Caco-2 (cell line): Measurements from ENCODE around the gene CHST14. TPM values are rescaled to one million over a fixed set of nuclear protein-coding genes. Genes with fewer than 3 reads are reported as not detected.

Experiments used
- BruUV-seq: library from RNA; stranded (reverse); fragments of 400-500 nt; replicated peaks from 2 replicates; lab custom pipeline; 2021; lab: Mats Ljungman, UMichigan
- CTCF ChIA-PET: fragments of 300-600 bp; sonication (Branson Sonifier 250); formaldehyde crosslinking; loops from one replicate; lab custom pipeline; 2022; ENCODE audit warnings: antibody characterized with exemption; lab: Charles Lee
- POLR2A ChIA-PET: fragments of 300-600 bp; sonication (Branson Sonifier 250); formaldehyde crosslinking; loops from one replicate; lab custom pipeline; 2022; ENCODE audit warnings: antibody characterized with exemption; lab: Charles Lee
- DNase-seq, 2 experiments: peaks; one replicate each; pipeline versions ENCODE4 v3.0.0 to v3.0.0-alpha.2; 2020 to 2022
- H3K27me3 ChIP-seq: replicated peaks from 2 replicates; pipeline ENCODE4 v1.6.0; 2011; ENCODE audit warnings: low read length; ENCODE audit not compliant: control insufficient read depth, insufficient read depth
- H3K36me3 ChIP-seq: 2 replicates; pipeline ENCODE4 v1.5.1; 2011; ENCODE audit warnings: low read length; ENCODE audit not compliant: control insufficient read depth, insufficient read depth
- H3K4me1 ChIP-seq: fragments of 250-450 bp; sonication (Bioruptor Pico); 2 replicates; pipeline ENCODE4 v1.5.1; 2020; ENCODE audit warnings: mild to moderate bottlenecking
- H3K4me3 ChIP-seq: 2 replicates; pipeline ENCODE4 v1.5.1; 2011; ENCODE audit warnings: low read depth, mild to moderate bottlenecking, control low read depth, low read length
- H3K9me3 ChIP-seq: fragments of 250-450 bp; sonication (Bioruptor Pico); 2 replicates; pipeline ENCODE4 v1.5.1; 2020; ENCODE audit warnings: mild to moderate bottlenecking, moderate library complexity
- H3K27ac Mint-ChIP-seq: one replicate; pipeline ENCODE4 v1.8.0; 2022; ENCODE audit warnings: mixed read lengths; ENCODE audit not compliant: unreplicated experiment
- H3K27me3 Mint-ChIP-seq: one replicate; pipeline ENCODE4 v1.8.0; 2022; ENCODE audit warnings: mixed read lengths; ENCODE audit not compliant: insufficient read depth, unreplicated experiment
- H3K36me3 Mint-ChIP-seq: one replicate; pipeline ENCODE4 v1.8.0; 2022; ENCODE audit warnings: mild to moderate bottlenecking, mixed read lengths; ENCODE audit not compliant: insufficient read depth, unreplicated experiment
- H3K4me1 Mint-ChIP-seq: one replicate; pipeline ENCODE4 v1.8.0; 2022; ENCODE audit warnings: low read depth, mixed read lengths; ENCODE audit not compliant: unreplicated experiment
- H3K4me3 Mint-ChIP-seq: one replicate; pipeline ENCODE4 v1.8.0; 2022; ENCODE audit warnings: mild to moderate bottlenecking, moderate library complexity, mixed read lengths; ENCODE audit not compliant: unreplicated experiment
- H3K9me3 Mint-ChIP-seq: one replicate; pipeline ENCODE4 v1.8.0; 2022; ENCODE audit warnings: mixed read lengths; ENCODE audit not compliant: unreplicated experiment
- intact Hi-C: fragments of 100-400 bp; cut with micrococcal nuclease; formaldehyde crosslinking; loops from one replicate; pipeline ENCODE4 v1.10.0; 2022; ENCODE audit not compliant: unreplicated experiment
- total RNA-seq: library from RNA; stranded (reverse); gene quantifications from 2 replicates; pipeline ENCODE4 v1.2.3, GENCODE V29; 2022
- TF ChIP-seq, protein P1 (sequence below), 2 experiments: fragments of 200-600 bp in 1 of 2; IDR thresholded peaks; 1 replicate in 1 of 2; 2 replicates in 1 of 2; pipeline versions ENCODE4 v1.5.1 to v1.8.0; 2011 to 2022; ENCODE audit warnings: antibody characterized with exemption in 1 of 2, control low read depth in 1 of 2, inconsistent platforms in 1 of 2, low read depth in 1 of 2, low read length in 1 of 2, mild to moderate bottlenecking in 1 of 2, moderate library complexity in 1 of 2; ENCODE audit not compliant: insufficient read depth in 1 of 2, severe bottlenecking in 1 of 2, unreplicated experiment in 1 of 2

CHST14 gene
- total RNA-seq, 1 experiment from 2014 or later = 19.6 TPM

DNA sequence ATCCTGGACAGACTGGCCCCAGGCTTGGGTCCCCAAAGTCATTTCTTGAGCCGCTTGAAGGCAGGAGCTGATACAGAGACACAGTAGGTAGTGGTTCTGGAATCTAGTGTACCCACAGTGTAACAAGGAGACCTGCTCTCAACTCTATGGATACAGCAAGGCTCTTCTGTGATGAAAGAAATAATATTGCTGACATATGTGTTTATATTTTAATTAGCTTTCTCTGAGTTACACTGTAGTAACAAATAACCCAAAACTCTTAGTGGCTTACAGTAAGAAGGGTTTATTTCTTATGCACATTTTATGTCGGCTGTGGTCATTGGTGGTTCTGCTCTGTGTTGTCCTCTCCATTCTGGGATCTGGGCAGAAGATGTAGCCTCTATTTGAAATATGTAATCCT lies 45.5 kb downstream of the CHST14 start:
- H3K9me3 ChIP-seq = no peaks in the 10 kb centered on the region
- no peaks in the 10 kb centered on the region for H3K9me3 Mint-ChIP-seq
- DNase-seq = no peak
- no peaks in the 10 kb centered on the region for H3K27me3 ChIP-seq
- POLR2A ChIA-PET = no interaction called here
- BruUV-seq = no TSS peak
- H3K27ac Mint-ChIP-seq = no peak overlapping the region
- H3K4me3 ChIP-seq = no peak overlapping the region
- TF ChIP-seq, protein P1, sequence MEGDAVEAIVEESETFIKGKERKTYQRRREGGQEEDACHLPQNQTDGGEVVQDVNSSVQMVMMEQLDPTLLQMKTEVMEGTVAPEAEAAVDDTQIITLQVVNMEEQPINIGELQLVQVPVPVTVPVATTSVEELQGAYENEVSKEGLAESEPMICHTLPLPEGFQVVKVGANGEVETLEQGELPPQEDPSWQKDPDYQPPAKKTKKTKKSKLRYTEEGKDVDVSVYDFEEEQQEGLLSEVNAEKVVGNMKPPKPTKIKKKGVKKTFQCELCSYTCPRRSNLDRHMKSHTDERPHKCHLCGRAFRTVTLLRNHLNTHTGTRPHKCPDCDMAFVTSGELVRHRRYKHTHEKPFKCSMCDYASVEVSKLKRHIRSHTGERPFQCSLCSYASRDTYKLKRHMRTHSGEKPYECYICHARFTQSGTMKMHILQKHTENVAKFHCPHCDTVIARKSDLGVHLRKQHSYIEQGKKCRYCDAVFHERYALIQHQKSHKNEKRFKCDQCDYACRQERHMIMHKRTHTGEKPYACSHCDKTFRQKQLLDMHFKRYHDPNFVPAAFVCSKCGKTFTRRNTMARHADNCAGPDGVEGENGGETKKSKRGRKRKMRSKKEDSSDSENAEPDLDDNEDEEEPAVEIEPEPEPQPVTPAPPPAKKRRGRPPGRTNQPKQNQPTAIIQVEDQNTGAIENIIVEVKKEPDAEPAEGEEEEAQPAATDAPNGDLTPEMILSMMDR (IDR thresholded peaks at IDR 0.05; ENCODE audit: insufficient read depth in 1 of 2, low read depth in 1 of 2, low read length in 1 of 2, severe bottlenecking in 1 of 2, unreplicated experiment in 1 of 2) = no peak
- peaks cover 18% of the 10 kb centered on the region for H3K4me1 Mint-ChIP-seq
- no peaks in the 10 kb centered on the region for H3K36me3 ChIP-seq
- 0 out of 2 replicates have a peak, but pooled peaks cover under 1% of the 10 kb centered on the region for H3K4me1 ChIP-seq
- no peaks in the 10 kb centered on the region for H3K27me3 Mint-ChIP-seq
- CTCF ChIA-PET = no interaction called here
- no peak overlapping the region for H3K4me3 Mint-ChIP-seq
- peaks cover 4% of the 10 kb centered on the region for H3K36me3 Mint-ChIP-seq
- intact Hi-C loops = no loop called here

Other genes starting within 250 kb of the CHST14 start
- gene PAK6, start 231.9 kb upstream of the CHST14 start, total RNA-seq = 19.9 and 20.7 TPM in 2 replicates
- 0.28 and 0.79 TPM in 2 replicates for gene ANKRD63, start 187.9 kb upstream of the CHST14 start, total RNA-seq
- 4.0 and 4.7 TPM in 2 replicates for gene PLCB2, start 163.0 kb upstream of the CHST14 start, total RNA-seq
- 13.4 and 15.4 TPM in 2 replicates for gene INAFM2, start 147.3 kb upstream of the CHST14 start, total RNA-seq
- gene CCDC9B, start 130.0 kb upstream of the CHST14 start, total RNA-seq = 0.86 and 0.95 TPM in 2 replicates
- gene PHGR1, start 120.0 kb upstream of the CHST14 start, total RNA-seq = 67.9 and 103 TPM in 2 replicates
- gene DISP2, start 112.8 kb upstream of the CHST14 start, total RNA-seq = 4.6 and 6.3 TPM in 2 replicates
- gene KNSTRN, start 88.3 kb upstream of the CHST14 start, total RNA-seq = 67.5 and 74.7 TPM in 2 replicates
- 74.5 and 76.6 TPM in 2 replicates for gene IVD, start 65.2 kb upstream of the CHST14 start, total RNA-seq
- 25.9 and 28.1 TPM in 2 replicates for gene BAHD1, start 30.0 kb upstream of the CHST14 start, total RNA-seq
- 11.7 and 17.0 TPM in 2 replicates for gene CCDC32, start 94.1 kb downstream of the CHST14 start, total RNA-seq
- gene RPUSD2, start 98.3 kb downstream of the CHST14 start, total RNA-seq = 12.9 and 14.6 TPM in 2 replicates
- gene KNL1, start 123.3 kb downstream of the CHST14 start, total RNA-seq = 24.8 and 29.5 TPM in 2 replicates
- 37.8 and 47.0 TPM in 2 replicates for gene RAD51, start 224.2 kb downstream of the CHST14 start, total RNA-seq